LHCN-M2 (cell line): ENCODE measurements around the gene CRACR2A. TPM values are rescaled to one million over a fixed set of nuclear protein-coding genes. Genes with fewer than 3 reads are reported as not detected.

Experiments
- DNase-seq: peaks from one replicate; pipeline ENCODE4 v3.0.0-alpha.2; 2012; ENCODE audit warnings: low read depth
- polyA plus RNA-seq: library from polyadenylated mRNA; unstranded; fragments of >200 nt; gene quantifications from one replicate; pipeline ENCODE4 v1.2.1, GENCODE V29; 2012; ENCODE audit warnings: missing spikeins
- total RNA-seq: library from RNA; depleted of rRNA; stranded (reverse); fragments of >200 nt; gene quantifications from 2 replicates; pipeline ENCODE4 v1.2.3, GENCODE V29; 2014; rRNA removed

CRACR2A gene
- 6.7 and 7.0 TPM in 2 replicates for total RNA-seq
- 3.7 TPM for polyA plus RNA-seq

- peak; percentile 52 for DNase-seq
Measured at GRCh38 chr12:3752741-3753486, at the start of gene CRACR2A. TSS of gene CRACR2A (minus strand) at chr12:3753109. CDS start at chr12:3696999, 56,110 bp downstream.

GRCh38 chr12:3797531-3798048, 44.7 kb upstream of the CRACR2A start:
- DNase-seq, result no peak

DNA sequence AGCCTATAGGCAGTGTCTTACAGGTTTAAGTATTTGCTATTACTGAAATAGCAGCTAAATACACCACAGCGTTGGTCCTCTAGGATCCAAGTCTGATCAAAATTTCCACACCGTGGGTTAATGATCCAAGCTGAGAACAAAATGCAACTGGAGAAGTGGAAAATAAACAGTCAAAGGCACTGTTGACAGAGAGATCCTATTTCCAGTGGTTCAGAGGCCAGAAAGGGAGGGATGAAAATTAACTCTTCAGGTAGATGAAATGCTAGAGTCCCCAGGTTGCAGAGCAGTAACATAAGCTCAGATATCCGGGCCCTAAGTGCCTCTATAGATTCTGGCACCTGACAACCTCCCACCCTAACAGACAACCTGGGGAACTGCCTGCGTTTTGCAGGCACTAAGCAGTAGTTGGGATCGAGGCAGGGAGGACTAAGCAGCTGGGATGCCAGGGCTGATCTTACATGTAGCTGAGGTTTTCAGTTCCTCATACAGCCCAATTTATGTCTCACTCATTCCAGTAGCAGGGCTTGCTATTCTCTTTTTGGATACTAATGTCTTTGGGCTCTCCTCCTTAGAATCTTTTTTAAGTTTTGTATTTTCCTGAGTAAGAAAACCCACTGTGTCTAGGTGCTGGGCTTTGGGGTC, 42.7 kb upstream of the CRACR2A start:
- DNase-seq, result no peak

DNA sequence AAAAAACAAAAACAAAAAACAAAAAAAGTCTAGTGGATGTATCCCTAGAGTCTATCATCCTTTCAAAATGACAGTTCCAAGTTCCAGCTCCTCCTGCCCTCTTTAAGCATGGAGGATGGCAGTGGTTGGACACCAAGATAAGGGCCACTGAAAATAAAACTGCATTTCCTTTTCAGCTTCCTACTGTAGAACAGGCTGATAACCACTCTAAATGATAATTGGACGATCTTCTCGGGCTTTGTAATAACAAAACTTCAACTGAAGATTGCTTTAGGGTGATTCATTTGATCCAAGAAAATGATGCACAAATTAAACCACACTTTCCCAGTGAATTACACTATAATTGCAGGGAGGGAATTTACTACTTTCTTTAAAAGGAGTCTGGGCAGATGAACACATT, 42.2 kb upstream of the CRACR2A start:
- DNase-seq, result no peak

- no peak for DNase-seq
Measured at GRCh38 chr12:3792623-3793288, 39.8 kb upstream of the CRACR2A start.

DNA sequence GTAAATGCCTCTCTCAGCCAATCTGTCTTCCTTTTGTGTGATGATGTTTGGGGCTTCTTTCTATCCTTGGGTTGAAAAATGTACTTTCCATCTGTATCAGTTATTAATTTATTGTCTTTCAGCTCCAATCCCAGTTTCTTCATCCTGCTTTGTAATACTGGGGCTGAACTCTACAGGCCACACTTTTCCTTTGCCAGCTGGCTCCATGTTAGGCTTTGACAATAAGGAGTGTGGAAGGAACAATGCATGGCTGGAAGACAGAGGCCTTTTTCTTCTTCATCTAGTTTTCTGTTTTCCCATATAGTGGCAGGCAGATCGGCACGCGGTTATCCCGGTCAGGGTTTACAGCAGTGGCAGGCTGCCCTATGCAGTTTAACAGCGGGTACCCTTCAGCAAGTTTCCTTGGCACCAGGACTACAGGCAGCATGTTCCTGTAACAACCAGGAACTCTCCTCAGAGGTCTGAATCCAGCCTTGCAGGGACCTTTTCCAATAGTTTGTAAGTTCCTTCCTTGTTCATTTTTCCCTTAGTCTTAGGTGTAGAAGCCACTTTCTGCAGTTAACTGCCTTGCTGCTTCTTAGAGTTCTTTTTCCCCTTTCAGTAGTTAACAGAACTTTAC, 38.5 kb upstream of the CRACR2A start:
- no peak for DNase-seq

DNA sequence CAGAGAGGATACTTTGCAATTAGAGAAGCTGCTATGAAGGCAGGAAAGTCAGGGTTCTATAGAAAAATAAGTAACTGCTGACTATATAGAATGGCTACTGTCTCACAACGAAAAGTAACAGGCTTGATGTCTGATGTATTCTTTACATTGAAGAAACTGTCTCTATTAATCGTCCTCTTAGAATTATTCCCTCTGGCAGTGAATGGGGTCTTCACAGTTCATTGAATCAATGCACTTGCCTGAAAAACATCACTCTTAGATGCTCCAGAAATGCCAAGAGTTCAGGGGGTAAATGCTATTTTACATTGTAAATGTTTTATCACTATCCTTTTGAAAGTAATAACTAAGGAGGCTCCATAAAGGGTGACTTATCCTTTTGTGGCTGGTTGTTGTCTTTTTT, 37.7 kb upstream of the CRACR2A start:
- DNase-seq, result no peak

GRCh38 chr12:3789838-3790237, 36.9 kb upstream of the CRACR2A start:
- no peak for DNase-seq

DNA sequence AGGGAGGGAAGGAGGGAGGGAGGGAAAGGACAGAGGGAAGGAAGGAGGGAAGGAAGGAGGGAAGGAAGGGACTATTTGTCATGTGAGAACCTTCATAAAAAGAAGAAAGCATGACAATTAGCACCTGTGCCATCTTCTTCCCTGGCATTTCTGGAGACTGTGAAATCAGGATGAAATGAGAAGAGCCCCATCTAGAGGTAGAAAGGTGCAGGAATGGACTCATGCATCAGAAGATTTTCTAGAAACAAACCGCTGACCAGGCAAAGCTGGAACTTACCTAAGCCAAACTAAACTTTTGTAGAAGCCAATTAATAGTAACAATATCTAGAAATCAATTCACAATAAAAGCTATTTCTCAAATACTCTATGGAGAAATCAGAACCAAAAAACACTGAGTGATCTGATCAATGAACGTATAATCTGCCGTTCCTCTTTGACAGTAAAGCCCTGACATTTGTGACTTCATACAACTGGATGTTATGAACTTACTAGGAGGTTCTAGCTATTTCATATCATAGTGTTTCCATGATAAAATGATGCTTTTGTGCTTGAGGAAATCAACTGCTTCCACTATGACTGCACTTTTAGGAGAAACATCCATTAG, 24.4 kb upstream of the CRACR2A start:
- peak; percentile 49 for DNase-seq

DNA sequence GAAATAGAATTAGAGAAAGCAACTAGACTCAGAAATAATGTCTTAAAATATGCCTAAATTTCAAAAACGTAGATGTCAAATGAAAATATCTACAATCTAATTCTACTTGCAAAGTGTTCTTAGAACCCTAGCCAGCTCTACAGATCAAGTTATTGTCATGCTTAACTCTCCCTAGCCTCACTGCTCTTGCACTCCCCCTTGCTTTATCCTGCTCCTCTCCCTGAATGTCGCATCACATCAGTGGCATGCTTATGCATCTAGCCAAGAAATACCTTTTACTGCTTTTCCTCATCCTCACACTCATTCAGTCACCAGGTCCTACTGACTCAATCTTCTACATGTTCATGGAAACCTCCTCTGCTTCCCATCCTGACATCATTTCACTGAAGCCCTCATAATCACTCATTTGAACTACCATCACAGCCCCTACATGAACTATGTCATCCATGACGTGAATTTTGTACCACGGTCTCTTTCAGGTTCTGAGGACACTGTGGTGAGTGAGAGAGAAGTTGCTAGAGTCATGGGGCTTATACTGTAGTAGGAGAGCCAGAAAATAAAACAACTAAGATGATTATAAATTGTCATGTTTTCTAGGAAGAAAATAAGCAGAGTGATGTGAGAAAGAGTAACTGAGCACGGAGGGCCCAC, 22.6 kb upstream of the CRACR2A start:
- no peak for DNase-seq

DNA sequence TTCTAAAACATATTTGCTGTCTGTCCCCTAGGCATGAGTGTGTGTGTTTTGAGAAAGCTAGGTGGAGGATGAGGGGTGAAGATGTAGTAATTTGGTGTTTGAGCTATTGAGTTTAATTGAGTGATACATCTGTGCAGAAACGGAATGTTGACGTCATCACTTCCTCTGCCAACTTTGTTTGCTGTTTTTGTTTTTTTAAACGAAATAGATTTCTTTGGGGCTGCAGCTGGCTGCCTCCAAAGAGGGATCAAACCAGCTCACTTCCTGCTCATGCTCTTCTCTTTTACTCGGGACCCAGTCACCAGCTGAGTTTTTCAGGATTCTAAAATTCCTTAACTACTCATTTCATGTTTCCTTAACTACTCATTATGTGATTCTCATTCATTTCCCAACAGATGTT, 19.5 kb upstream of the CRACR2A start:
- peak; percentile 64 for DNase-seq

GRCh38 chr12:3771853-3772252, 18.9 kb upstream of the CRACR2A start:
- no peak for DNase-seq

- peak; percentile 78 for DNase-seq
Measured at GRCh38 chr12:3770891-3771290, 18.0 kb upstream of the CRACR2A start.

GRCh38 chr12:3768911-3769447, 16.1 kb upstream of the CRACR2A start:
- no peak for DNase-seq

- DNase-seq, result peak; percentile 57
Measured at GRCh38 chr12:3761116-3761735, 8.3 kb upstream of the CRACR2A start.

DNA sequence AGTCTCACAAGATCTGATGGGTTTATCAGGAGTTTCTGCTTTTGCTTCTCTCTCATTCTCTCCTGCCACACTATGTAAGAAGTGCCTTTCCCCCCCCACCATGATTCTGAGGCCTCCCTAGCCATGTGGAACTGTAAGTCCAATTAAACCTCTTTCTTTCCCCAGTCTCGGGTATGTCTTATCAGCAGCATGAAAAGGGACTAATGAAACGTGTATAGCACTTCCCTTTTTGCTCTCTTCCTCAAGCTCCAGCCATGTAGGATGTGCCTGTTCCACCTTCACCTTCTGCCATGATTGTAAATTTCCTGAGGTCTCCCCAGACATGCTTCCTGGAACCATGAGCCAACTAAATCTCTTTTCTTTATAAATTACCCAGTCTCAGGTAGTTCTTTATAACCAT, 7.0 kb upstream of the CRACR2A start:
- DNase-seq, result no peak

DNA sequence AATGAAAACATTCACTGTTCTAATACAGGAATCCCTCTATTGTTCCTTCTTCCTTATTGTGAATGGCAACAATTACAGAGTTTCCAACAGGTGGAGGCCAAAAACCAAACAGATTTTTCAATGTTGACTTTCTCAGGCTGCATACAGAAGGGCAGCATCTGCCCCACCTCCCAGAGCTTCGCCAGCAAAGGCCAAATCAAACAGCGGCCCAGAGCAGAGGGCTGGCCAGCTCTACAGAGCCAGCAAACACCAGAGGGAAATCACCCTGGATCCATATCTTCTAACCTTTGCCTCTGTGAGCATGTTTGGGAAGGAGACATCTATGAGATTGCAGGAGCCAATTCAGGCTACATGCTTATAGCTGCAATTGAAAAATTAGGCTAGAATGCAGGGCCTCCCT, 4.4 kb upstream of the CRACR2A start:
- DNase-seq, result no peak

- DNase-seq, result peak; percentile 43
Measured at GRCh38 chr12:3755898-3756297, 3.0 kb upstream of the CRACR2A start.

- DNase-seq, result peak; percentile 43
Measured at GRCh38 chr12:3753544-3754284, 805 bp upstream of the CRACR2A start.
